ENCODE measurements around the gene FIBCD1. TPM values are rescaled to one million over a fixed set of nuclear protein-coding genes. Genes with fewer than 3 reads are reported as not detected.

Gene FIBCD1
- total and polyA plus RNA-seq, 7 experiments from 2014 or later, result not detected

GRCh38 chr9:130965680-130966079 is 26.6 kb upstream of the FIBCD1 start:
- Histone ChIP-seq H3K4me3 (ENCODE audit: low read length) (no peak overlapping the region), H3K9me3 (ENCODE audit: control insufficient read depth in 2 of 3, low read length in 3 of 3) (no peaks in the 10 kb centered on the region), H3K27ac (ENCODE audit: low read depth, low read length) (no peak overlapping the region), H3K27me3 (ENCODE audit: control insufficient read depth in 2 of 2, insufficient read depth in 2 of 2, low read length in 2 of 2) (no peaks in the 10 kb centered on the region), H3K4me1 (ENCODE audit: control insufficient read depth in 2 of 2, insufficient read depth in 2 of 2, low read length in 2 of 2) (no peaks in the 10 kb centered on the region), H3K36me3 (ENCODE audit: control insufficient read depth in 2 of 3, insufficient read depth in 3 of 3, low read length in 3 of 3) (no peaks in the 10 kb centered on the region)
- intact Hi-C loops (cut with micrococcal nuclease), result no loop called here
- Mint-ChIP-seq H3K4me1 (no peaks in the 10 kb centered on the region), H3K4me3 (no peak overlapping the region), H3K9me3 (peaks cover 0 to 2% (median 0%) of the 10 kb centered on the region in 11 donors), H3K36me3 (no peaks in the 10 kb centered on the region), H3K27ac (no peak overlapping the region), H3K27me3 (peaks cover 0 to 7% (median 0%) of the 10 kb centered on the region in 5 donors)
- POLR2A ChIA-PET, result no interaction called here
- CTCF ChIA-PET, result no interaction called here
- ATAC-seq (no peak), DNase-seq (no peak)

- Mint-ChIP-seq H3K36me3 (peaks cover 0 to 1% (median 0%) of the 10 kb centered on the region in 5 donors), H3K4me1 (peaks cover 0 to 2% (median 0%) of the 10 kb centered on the region in 7 donors), H3K9me3 (peaks cover 0 to 5% (median 0%) of the 10 kb centered on the region in 11 donors), H3K27ac (no peak overlapping the region), H3K27me3 (peaks cover 0 to 7% (median 0%) of the 10 kb centered on the region in 5 donors), H3K4me3 (no peak overlapping the region)
- intact Hi-C loops (cut with micrococcal nuclease), result no loop called here
- Histone ChIP-seq H3K4me3 (ENCODE audit: low read length) (no peak overlapping the region), H3K4me1 (ENCODE audit: control insufficient read depth in 2 of 2, insufficient read depth in 2 of 2, low read length in 2 of 2) (no peaks in the 10 kb centered on the region), H3K36me3 (ENCODE audit: control insufficient read depth in 2 of 3, insufficient read depth in 3 of 3, low read length in 3 of 3) (no peaks in the 10 kb centered on the region), H3K27ac (ENCODE audit: low read depth, low read length) (no peak overlapping the region), H3K9me3 (ENCODE audit: control insufficient read depth in 2 of 3, low read length in 3 of 3) (no peaks in the 10 kb centered on the region), H3K27me3 (ENCODE audit: control insufficient read depth in 2 of 2, insufficient read depth in 2 of 2, low read length in 2 of 2) (no peaks in the 10 kb centered on the region)
- ATAC-seq (no peak), DNase-seq (no peak)
- CTCF ChIA-PET, result interaction anchor here (0.7 kb wide), 1 partner anchor 600 kb away, joined by 5 read pairs; no protein-coding TSS in a partner anchor
- POLR2A ChIA-PET, result no interaction called here
Observed at GRCh38 chr9:130963916-130964315, 24.9 kb upstream of the FIBCD1 start.

GRCh38 chr9:130963337-130963908 is 24.4 kb upstream of the FIBCD1 start:
- Mint-ChIP-seq H3K36me3 (peaks cover 0 to 5% (median 0%) of the 10 kb centered on the region in 5 donors), H3K27ac (no peak overlapping the region), H3K4me3 (no peak overlapping the region), H3K4me1 (peaks cover 0 to 5% (median 0%) of the 10 kb centered on the region in 7 donors), H3K9me3 (peaks cover 0 to 10% (median 0%) of the 10 kb centered on the region in 11 donors), H3K27me3 (peaks cover 0 to 7% (median 0%) of the 10 kb centered on the region in 5 donors)
- ChIA-PET POLR2A (no interaction called here), CTCF (interaction anchor here (1.0 kb wide), 1 partner anchor 9 kb away, joined by 4 read pairs; no protein-coding TSS in a partner anchor)
- no peak overlapping the region for H3K27ac ChIP-seq (ENCODE audit: low read depth, low read length)
- no peaks in the 10 kb centered on the region for H3K27me3 ChIP-seq (ENCODE audit: control insufficient read depth in 2 of 2, insufficient read depth in 2 of 2, low read length in 2 of 2)
- no peaks in the 10 kb centered on the region for H3K36me3 ChIP-seq (ENCODE audit: control insufficient read depth in 2 of 3, insufficient read depth in 3 of 3, low read length in 3 of 3)
- intact Hi-C loops (cut with micrococcal nuclease), result no loop called here
- DNase-seq (no peak), ATAC-seq (no peak)
- H3K9me3 ChIP-seq (ENCODE audit: control insufficient read depth in 2 of 3, low read length in 3 of 3), result no peaks in the 10 kb centered on the region
- no peak overlapping the region for H3K4me3 ChIP-seq (ENCODE audit: low read length)
- no peaks in the 10 kb centered on the region for H3K4me1 ChIP-seq (ENCODE audit: control insufficient read depth in 2 of 2, insufficient read depth in 2 of 2, low read length in 2 of 2)

GRCh38 chr9:130962418-130963316 is 23.6 kb upstream of the FIBCD1 start:
- intact Hi-C loops (cut with micrococcal nuclease), result no loop called here
- H3K27me3 ChIP-seq (ENCODE audit: control insufficient read depth in 2 of 2, insufficient read depth in 2 of 2, low read length in 2 of 2), result no peaks in the 10 kb centered on the region
- peaks cover 0 to 16% (median 0%) of the 10 kb centered on the region in 11 donors for H3K9me3 Mint-ChIP-seq
- no peak overlapping the region for H3K27ac ChIP-seq (ENCODE audit: low read depth, low read length)
- peaks cover 0 to 7% (median 0%) of the 10 kb centered on the region in 5 donors for H3K27me3 Mint-ChIP-seq
- ChIA-PET POLR2A (no interaction called here), CTCF (interaction anchor here (1.0 kb wide), 1 partner anchor 8 kb away, joined by 4 read pairs; no protein-coding TSS in a partner anchor)
- no peak overlapping the region for H3K4me3 Mint-ChIP-seq
- H3K36me3 Mint-ChIP-seq, result peaks cover 0 to 5% (median 0%) of the 10 kb centered on the region in 5 donors
- ATAC-seq, result no peak
- H3K4me3 ChIP-seq (ENCODE audit: low read length), result no peak overlapping the region
- H3K4me1 ChIP-seq (ENCODE audit: control insufficient read depth in 2 of 2, insufficient read depth in 2 of 2, low read length in 2 of 2), result no peaks in the 10 kb centered on the region
- peaks cover 0 to 5% (median 0%) of the 10 kb centered on the region in 7 donors for H3K4me1 Mint-ChIP-seq
- no peak overlapping the region for H3K27ac Mint-ChIP-seq
- H3K36me3 ChIP-seq (ENCODE audit: control insufficient read depth in 2 of 3, insufficient read depth in 3 of 3, low read length in 3 of 3), result no peaks in the 10 kb centered on the region
- DNase-seq, result no peak
- H3K9me3 ChIP-seq (ENCODE audit: control insufficient read depth in 2 of 3, low read length in 3 of 3), result no peaks in the 10 kb centered on the region

- POLR2A ChIA-PET, result no interaction called here
- Mint-ChIP-seq H3K27ac (no peak overlapping the region), H3K27me3 (peaks cover 0 to 7% (median 0%) of the 10 kb centered on the region in 5 donors), H3K9me3 (peaks cover 0 to 16% (median 0%) of the 10 kb centered on the region in 11 donors), H3K36me3 (peaks cover 0 to 5% (median 0%) of the 10 kb centered on the region in 5 donors), H3K4me3 (no peak overlapping the region), H3K4me1 (peaks cover 0 to 5% (median 0%) of the 10 kb centered on the region in 7 donors)
- DNase-seq (no peak), ATAC-seq (no peak)
- no peaks in the 10 kb centered on the region for H3K9me3 ChIP-seq (ENCODE audit: control insufficient read depth in 2 of 3, low read length in 3 of 3)
- H3K4me1 ChIP-seq (ENCODE audit: control insufficient read depth in 2 of 2, insufficient read depth in 2 of 2, low read length in 2 of 2), result no peaks in the 10 kb centered on the region
- H3K4me3 ChIP-seq (ENCODE audit: low read length), result no peak overlapping the region
- no peaks in the 10 kb centered on the region for H3K27me3 ChIP-seq (ENCODE audit: control insufficient read depth in 2 of 2, insufficient read depth in 2 of 2, low read length in 2 of 2)
- H3K36me3 ChIP-seq (ENCODE audit: control insufficient read depth in 2 of 3, insufficient read depth in 3 of 3, low read length in 3 of 3), result no peaks in the 10 kb centered on the region
- intact Hi-C loops (cut with micrococcal nuclease), result no loop called here
- CTCF ChIA-PET, result no interaction called here
- H3K27ac ChIP-seq (ENCODE audit: low read depth, low read length), result no peak overlapping the region
Observed at GRCh38 chr9:130961511-130962300, 22.7 kb upstream of the FIBCD1 start.

GRCh38 chr9:130960522-130961378 is 21.7 kb upstream of the FIBCD1 start:
- peaks cover 0 to 13% (median 0%) of the 10 kb centered on the region in 5 donors for H3K27me3 Mint-ChIP-seq
- CTCF ChIA-PET, result no interaction called here
- ATAC-seq, result no peak

More at GRCh38 chr9:130960522-130961378, 21.7 kb upstream of the FIBCD1 start:
- no peak overlapping the region for H3K4me3 ChIP-seq (ENCODE audit: low read length)
- H3K27me3 ChIP-seq (ENCODE audit: control insufficient read depth in 2 of 2, insufficient read depth in 2 of 2, low read length in 2 of 2), result no peaks in the 10 kb centered on the region
- peaks cover 0 to 5% (median 0%) of the 10 kb centered on the region in 5 donors for H3K36me3 Mint-ChIP-seq
- H3K27ac Mint-ChIP-seq, result no peak overlapping the region
- no peaks in the 10 kb centered on the region for H3K9me3 ChIP-seq (ENCODE audit: control insufficient read depth in 2 of 3, low read length in 3 of 3)
- intact Hi-C loops (cut with micrococcal nuclease), result no loop called here
- no peaks in the 10 kb centered on the region for H3K4me1 ChIP-seq (ENCODE audit: control insufficient read depth in 2 of 2, insufficient read depth in 2 of 2, low read length in 2 of 2)
- peaks cover 0 to 16% (median 0%) of the 10 kb centered on the region in 11 donors for H3K9me3 Mint-ChIP-seq
- H3K4me3 Mint-ChIP-seq, result no peak overlapping the region
- DNase-seq, result no peak
- POLR2A ChIA-PET, result no interaction called here
- peaks cover 0 to 5% (median 0%) of the 10 kb centered on the region in 7 donors for H3K4me1 Mint-ChIP-seq
- H3K27ac ChIP-seq (ENCODE audit: low read depth, low read length), result no peak overlapping the region
- H3K36me3 ChIP-seq (ENCODE audit: control insufficient read depth in 2 of 3, insufficient read depth in 3 of 3, low read length in 3 of 3), result no peaks in the 10 kb centered on the region

Data from naive thymus-derived CD4-positive, alpha-beta T cell (primary cell).